KMS-11 (cell line): Measurements from ENCODE around the gene CLEC4F.

ENCODE experiments used
- H2AFZ ChIP-seq: fragments of 200-600 bp; sonication (generic); 2 replicates; pipeline ENCODE4 v1.6.1; 2016; ENCODE audit warnings: antibody characterized with exemption, mixed run types, low read depth
- H3K27ac ChIP-seq: fragments of 200-600 bp; sonication (generic); 2 replicates; pipeline ENCODE4 v1.6.1; 2016; ENCODE audit warnings: mild to moderate bottlenecking, mixed run types
- H3K27me3 ChIP-seq: fragments of 200-600 bp; sonication (generic); 2 replicates; pipeline ENCODE4 v1.6.1; 2017; ENCODE audit warnings: mild to moderate bottlenecking, low read depth, mixed run types, moderate library complexity; ENCODE audit not compliant: insufficient read depth
- H3K36me3 ChIP-seq: fragments of 200-600 bp; sonication (generic); 2 replicates; pipeline ENCODE4 v1.6.1; 2017; ENCODE audit warnings: mild to moderate bottlenecking, mixed run types; ENCODE audit not compliant: insufficient read depth
- H3K4me1 ChIP-seq: fragments of 200-600 bp; sonication (generic); 2 replicates; pipeline ENCODE4 v1.6.1; 2016; ENCODE audit warnings: mild to moderate bottlenecking, low read depth, mixed run types; ENCODE audit not compliant: poor library complexity, severe bottlenecking
- H3K4me2 ChIP-seq: fragments of 200-600 bp; sonication (generic); 2 replicates; pipeline ENCODE4 v1.7.0; 2016; ENCODE audit warnings: mild to moderate bottlenecking, mixed run types
- H3K4me3 ChIP-seq: fragments of 200-600 bp; sonication (generic); IDR thresholded peaks from 2 replicates; pipeline ENCODE4 v1.6.1; 2017; ENCODE audit warnings: low read depth, low read length, mixed read lengths; ENCODE audit not compliant: insufficient read depth
- H3K79me2 ChIP-seq: fragments of 200-600 bp; sonication (generic); 2 replicates; pipeline ENCODE4 v1.6.1; 2016; ENCODE audit warnings: low read depth, mixed run types; ENCODE audit not compliant: insufficient read depth
- H3K9ac ChIP-seq: fragments of 200-600 bp; sonication (generic); 2 replicates; pipeline ENCODE4 v1.6.1; 2016; ENCODE audit warnings: mild to moderate bottlenecking, mixed run types
- H4K20me1 ChIP-seq: fragments of 200-600 bp; sonication (generic); 2 replicates; pipeline ENCODE4 v1.6.1; 2016; ENCODE audit warnings: mild to moderate bottlenecking, mixed run types; ENCODE audit not compliant: insufficient read depth
- TF ChIP-seq, protein P1 (sequence below): fragments of 200-600 bp; sonication (generic); conservative IDR thresholded peaks from 2 replicates; pipeline ENCODE4 v1.6.1; 2017; ENCODE audit warnings: low read depth, mild to moderate bottlenecking, antibody characterized with exemption, low read length, moderate library complexity, mixed read lengths

Gene CLEC4F

DNA sequence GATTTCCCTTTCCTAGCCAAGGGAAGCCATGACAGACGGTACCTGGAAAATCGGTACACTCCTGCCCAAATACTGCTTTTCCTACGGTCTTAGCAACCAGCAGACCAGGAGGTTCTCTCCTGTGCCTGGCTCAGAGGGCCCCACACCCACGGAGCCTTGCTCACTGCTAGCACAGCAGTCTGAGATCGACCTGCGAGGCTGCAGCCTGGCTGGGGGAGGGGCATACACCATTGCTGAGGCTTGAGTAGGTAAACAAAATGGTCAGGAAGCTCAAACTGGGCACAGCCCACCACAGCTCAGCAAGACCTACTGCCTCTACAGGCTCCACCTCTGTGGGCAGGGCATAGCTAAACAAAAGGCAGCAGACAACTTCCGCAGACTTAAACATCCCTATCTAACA is 22.0 kb upstream of the CLEC4F start:
- H4K20me1 ChIP-seq: no peaks in the 10 kb centered on the region
- no peaks in the 10 kb centered on the region for H3K36me3 ChIP-seq
- no peaks in the 10 kb centered on the region for H3K79me2 ChIP-seq
- H2AFZ ChIP-seq: no peak overlapping the region
- no peak overlapping the region for H3K4me3 ChIP-seq
- no peaks in the 10 kb centered on the region for H3K27me3 ChIP-seq
- no peak overlapping the region for H3K27ac ChIP-seq
- H3K4me1 ChIP-seq: no peaks in the 10 kb centered on the region
- H3K4me2 ChIP-seq: no peak overlapping the region
- H3K9ac ChIP-seq: no peak overlapping the region
- TF ChIP-seq, protein P1, sequence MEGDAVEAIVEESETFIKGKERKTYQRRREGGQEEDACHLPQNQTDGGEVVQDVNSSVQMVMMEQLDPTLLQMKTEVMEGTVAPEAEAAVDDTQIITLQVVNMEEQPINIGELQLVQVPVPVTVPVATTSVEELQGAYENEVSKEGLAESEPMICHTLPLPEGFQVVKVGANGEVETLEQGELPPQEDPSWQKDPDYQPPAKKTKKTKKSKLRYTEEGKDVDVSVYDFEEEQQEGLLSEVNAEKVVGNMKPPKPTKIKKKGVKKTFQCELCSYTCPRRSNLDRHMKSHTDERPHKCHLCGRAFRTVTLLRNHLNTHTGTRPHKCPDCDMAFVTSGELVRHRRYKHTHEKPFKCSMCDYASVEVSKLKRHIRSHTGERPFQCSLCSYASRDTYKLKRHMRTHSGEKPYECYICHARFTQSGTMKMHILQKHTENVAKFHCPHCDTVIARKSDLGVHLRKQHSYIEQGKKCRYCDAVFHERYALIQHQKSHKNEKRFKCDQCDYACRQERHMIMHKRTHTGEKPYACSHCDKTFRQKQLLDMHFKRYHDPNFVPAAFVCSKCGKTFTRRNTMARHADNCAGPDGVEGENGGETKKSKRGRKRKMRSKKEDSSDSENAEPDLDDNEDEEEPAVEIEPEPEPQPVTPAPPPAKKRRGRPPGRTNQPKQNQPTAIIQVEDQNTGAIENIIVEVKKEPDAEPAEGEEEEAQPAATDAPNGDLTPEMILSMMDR: no peak

DNA sequence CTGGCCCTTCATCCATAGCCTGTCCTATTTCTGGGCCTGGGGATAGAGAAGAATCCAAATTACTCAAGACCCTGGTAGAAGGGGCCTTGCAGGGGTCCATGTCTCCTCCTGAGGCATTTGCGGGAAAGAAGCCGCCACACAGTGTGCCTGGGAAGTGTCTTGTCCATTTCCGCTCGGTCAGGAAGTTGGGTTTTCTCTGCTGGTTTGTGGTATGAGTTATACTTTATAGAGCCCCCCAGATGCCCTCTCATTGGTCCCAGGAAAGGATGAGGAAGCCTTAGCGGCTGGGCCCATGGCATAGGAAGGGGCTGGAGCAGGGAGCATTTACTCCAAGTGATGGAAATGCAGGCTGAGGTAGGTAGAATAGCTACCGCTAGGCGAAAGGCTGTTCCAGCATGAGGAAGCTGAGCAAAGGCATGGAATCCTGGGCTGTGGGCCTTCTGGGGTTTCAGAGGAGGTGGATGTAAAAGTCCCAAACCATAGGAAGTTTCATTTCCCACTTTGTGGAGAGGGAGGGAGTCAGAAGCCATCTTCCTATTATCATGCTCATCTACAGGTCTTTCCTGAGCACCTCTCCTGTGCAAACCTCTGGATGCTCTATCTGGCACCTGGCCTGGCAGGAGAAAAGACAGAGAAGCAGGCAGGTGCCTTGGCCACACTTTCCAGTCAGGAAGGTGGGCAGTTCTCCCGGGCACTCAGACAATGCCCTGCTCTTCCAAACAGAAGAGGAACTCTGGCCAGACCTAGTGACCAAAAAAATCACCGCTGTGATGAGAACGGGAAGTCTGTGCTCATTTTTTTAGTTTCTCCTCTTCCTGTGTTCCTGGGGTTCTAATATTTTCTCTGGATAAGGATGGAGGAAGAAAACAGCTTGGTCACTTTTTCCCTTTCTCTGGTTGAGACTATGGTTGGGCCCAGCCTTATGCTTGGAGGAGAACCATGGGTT is 17.9 kb upstream of the CLEC4F start:
- Histone ChIP-seq H3K9ac (no peak overlapping the region), H3K4me3 (no peak overlapping the region), H4K20me1 (no peaks in the 10 kb centered on the region), H3K27ac (no peak overlapping the region), H3K36me3 (no peaks in the 10 kb centered on the region), H3K4me2 (no peak overlapping the region), H3K4me1 (no peaks in the 10 kb centered on the region), H3K27me3 (no peaks in the 10 kb centered on the region), H2AFZ (no peak overlapping the region), H3K79me2 (no peaks in the 10 kb centered on the region)
- TF ChIP-seq, protein P1: no peak

DNA sequence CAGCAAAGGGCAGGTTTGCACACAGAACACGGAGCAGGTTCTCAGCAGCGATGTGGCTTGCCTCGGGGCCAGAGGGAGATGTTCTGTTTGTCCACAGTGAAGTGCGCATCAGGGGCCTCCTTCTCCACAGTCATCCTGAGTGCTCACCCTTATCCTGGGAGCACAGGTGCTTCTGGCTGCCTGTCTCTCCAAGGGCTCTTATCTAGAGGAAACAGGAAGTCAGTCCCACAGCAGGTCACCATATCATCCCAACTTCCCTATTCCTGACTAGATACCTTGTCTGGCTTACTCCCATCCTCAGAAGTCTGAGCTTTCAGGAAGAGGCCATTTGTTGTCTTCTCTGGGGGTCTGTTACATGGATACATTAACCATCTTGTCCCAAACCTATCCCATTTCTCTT is 15.2 kb upstream of the CLEC4F start, which contains the start of gene CD207:
TSS of gene CD207 (minus strand) at position 174 of the 400 bp plus-strand sequence. CDS start at position 134, 40 bp downstream.
- no peak within 1 kb of the TSS for H3K9ac ChIP-seq
- H3K27me3 ChIP-seq: no peaks in the 10 kb centered on the region
- H3K4me2 ChIP-seq: no peak within 1 kb of the TSS
- no peak within 1 kb of the TSS for H3K27ac ChIP-seq
- H4K20me1 ChIP-seq: no peaks in the 10 kb centered on the region
- H3K4me3 ChIP-seq: no peak within 1 kb of the TSS
- H3K4me1 ChIP-seq: no peaks in the 10 kb centered on the region
- TF ChIP-seq, protein P1: no peak
- no peak within 1 kb of the TSS for H2AFZ ChIP-seq
- no peaks in the 10 kb centered on the region for H3K36me3 ChIP-seq
- H3K79me2 ChIP-seq: no peaks in the 10 kb centered on the region

DNA sequence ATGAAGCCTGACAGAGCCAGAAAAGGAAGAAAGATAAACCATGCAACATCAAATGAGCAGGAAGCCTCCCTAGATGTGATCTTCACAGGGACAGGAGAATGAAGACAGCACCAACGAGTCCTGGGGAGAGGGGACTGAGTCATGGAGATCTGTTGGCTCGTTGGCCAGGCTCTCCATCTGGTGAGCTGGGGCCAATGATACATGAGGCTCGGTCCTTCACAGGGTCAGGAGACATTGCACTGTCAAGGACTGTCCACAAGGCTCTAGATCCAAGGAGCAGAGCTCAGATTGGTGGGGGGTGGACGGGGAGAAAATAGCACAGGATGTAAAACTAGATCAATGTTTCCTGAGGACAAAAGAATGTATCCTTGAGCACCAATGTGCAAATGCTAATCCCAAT is 14.5 kb upstream of the CLEC4F start:
- H3K9ac ChIP-seq: no peak overlapping the region
- no peaks in the 10 kb centered on the region for H3K36me3 ChIP-seq
- H3K4me2 ChIP-seq: no peak overlapping the region
- no peak overlapping the region for H3K27ac ChIP-seq
- H2AFZ ChIP-seq: no peak overlapping the region
- no peaks in the 10 kb centered on the region for H3K79me2 ChIP-seq
- no peaks in the 10 kb centered on the region for H3K27me3 ChIP-seq
- H3K4me1 ChIP-seq: no peaks in the 10 kb centered on the region
- TF ChIP-seq, protein P1: no peak
- H3K4me3 ChIP-seq: no peak overlapping the region
- no peaks in the 10 kb centered on the region for H4K20me1 ChIP-seq
